Smooth muscle cell (in vitro differentiated cells): ENCODE data around the gene ELAVL1. TPM values are rescaled to one million over a fixed set of nuclear protein-coding genes. Genes with fewer than 3 reads are reported as not detected.

Source experiments
- DNase-seq: peaks from one replicate; lab custom pipeline; 2025; ENCODE audit not compliant: unreplicated experiment; lab: John Stamatoyannopoulos, UW
- H2AFZ ChIP-seq: fragments of 200-600 bp; sonication (generic); 2 replicates; pipeline ENCODE4 v1.6.0; 2016; ENCODE audit warnings: antibody characterized with exemption, low read depth, mild to moderate bottlenecking
- H3F3A ChIP-seq: fragments of 200-600 bp; sonication (generic); 2 replicates; pipeline ENCODE4 v1.6.0; 2017; ENCODE audit warnings: antibody characterized with exemption, low read depth
- H3K27ac ChIP-seq: fragments of 200-600 bp; sonication (generic); 2 replicates; pipeline ENCODE4 v1.5.1; 2016; ENCODE audit warnings: low read depth, mild to moderate bottlenecking
- H3K27me3 ChIP-seq: fragments of 200-600 bp; sonication (generic); 2 replicates; pipeline ENCODE4 v1.6.1; 2016; ENCODE audit warnings: low read depth, mild to moderate bottlenecking
- H3K36me3 ChIP-seq: fragments of 200-600 bp; sonication (generic); 2 replicates; pipeline ENCODE4 v1.5.1; 2016; ENCODE audit warnings: low read depth
- H3K4me1 ChIP-seq: fragments of 200-600 bp; sonication (generic); 2 replicates; pipeline ENCODE4 v1.5.1; 2016; ENCODE audit warnings: low read depth
- H3K4me2 ChIP-seq: fragments of 200-600 bp; sonication (generic); 2 replicates; pipeline ENCODE4 v1.6.0; 2016; ENCODE audit warnings: mild to moderate bottlenecking
- H3K4me3 ChIP-seq: fragments of 200-600 bp; sonication (generic); 2 replicates; pipeline ENCODE4 v1.5.1; 2016; ENCODE audit warnings: mild to moderate bottlenecking
- H3K79me2 ChIP-seq: fragments of 200-600 bp; sonication (generic); 2 replicates; pipeline ENCODE4 v1.6.0; 2016; ENCODE audit warnings: low read depth, mild to moderate bottlenecking
- H3K9ac ChIP-seq: fragments of 200-600 bp; sonication (generic); 2 replicates; pipeline ENCODE4 v1.6.0; 2016; ENCODE audit warnings: low read depth
- H3K9me3 ChIP-seq: fragments of 200-600 bp; sonication (generic); replicated peaks from 2 replicates; pipeline ENCODE4 v1.5.1; 2016; ENCODE audit warnings: low read depth
- H4K20me1 ChIP-seq: fragments of 200-600 bp; sonication (generic); 2 replicates; pipeline ENCODE4 v1.6.0; 2016; ENCODE audit warnings: low read depth
- WGBS: methylation state at CpG from one replicate; pipeline ENCODE4 v1.1.7; 2016; ENCODE audit warnings: low lambda C conversion rate; 5-methylcytosine and 5-hydroxymethylcytosine counted together
- polyA plus RNA-seq: library from polyadenylated mRNA; unstranded; fragments of >200 nt; fragmentation: Nextera tagmentation; extraction: Ambion mirVana; gene quantifications from 2 replicates; pipeline ENCODE4 v1.2.1, GENCODE V29; 2016
- total RNA-seq: library from RNA; depleted of rRNA; stranded (reverse); fragments of >200 nt; gene quantifications from 2 replicates; pipeline ENCODE4 v1.2.3, GENCODE V29; 2014
- TF ChIP-seq, protein P1 (sequence below): fragments of 200-600 bp; sonication (generic); IDR thresholded peaks from 2 replicates; pipeline ENCODE4 v1.5.1; 2017; ENCODE audit warnings: borderline replicate concordance, mild to moderate bottlenecking, antibody characterized with exemption; ENCODE audit not compliant: insufficient read depth, poor library complexity, severe bottlenecking

Gene ELAVL1
- total and polyA plus RNA-seq, 2 experiments from 2014 or later, result 47.9 to 90.7 TPM

DNA sequence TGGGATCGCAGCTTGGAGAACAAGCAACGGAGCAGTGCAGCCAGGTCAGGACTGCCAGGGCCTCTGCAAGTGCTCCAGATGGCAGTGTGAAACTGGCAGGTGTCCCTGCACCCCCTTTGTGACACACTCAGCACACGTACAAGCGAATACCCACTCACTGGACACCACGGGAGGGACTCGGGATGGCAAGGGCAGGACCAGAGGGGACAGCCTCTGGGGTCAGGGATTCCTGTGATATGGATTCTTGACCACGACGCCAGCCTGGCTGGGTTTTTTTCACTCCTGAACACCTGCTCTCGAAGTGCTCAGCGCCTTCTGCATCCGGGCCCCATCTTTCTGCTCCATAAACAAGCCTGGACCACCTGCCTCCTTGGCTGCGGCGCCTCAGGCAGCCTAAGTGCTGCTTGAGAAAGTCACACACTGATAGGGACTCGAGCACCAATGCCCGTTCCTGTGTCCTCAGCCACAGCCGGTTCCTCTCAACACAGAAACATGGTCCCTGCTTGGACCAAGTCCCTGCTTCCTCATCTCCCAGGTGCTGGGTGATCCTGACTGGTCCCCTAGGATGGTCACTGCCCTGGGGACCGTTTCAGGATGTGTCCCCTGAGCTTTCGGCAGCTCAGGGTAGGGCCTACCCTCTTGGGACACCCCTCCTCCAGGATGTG lies 22.0 kb downstream of the ELAVL1 start:
- Histone ChIP-seq H3K4me2 (no peak overlapping the region), H3K27ac (no peak overlapping the region), H3K4me1 (no peaks in the 10 kb centered on the region), H3F3A (peaks cover 14% of the 10 kb centered on the region), H3K9ac (no peak overlapping the region), H3K36me3 (no peaks in the 10 kb centered on the region), H3K79me2 (peaks cover 55% of the 10 kb centered on the region), H3K9me3 (no peaks in the 10 kb centered on the region), H2AFZ (no peak overlapping the region), H3K4me3 (no peak overlapping the region), H3K27me3 (no peaks in the 10 kb centered on the region), H4K20me1 (peaks cover 90% of the 10 kb centered on the region)
- no peak for DNase-seq
- TF ChIP-seq, protein P1, sequence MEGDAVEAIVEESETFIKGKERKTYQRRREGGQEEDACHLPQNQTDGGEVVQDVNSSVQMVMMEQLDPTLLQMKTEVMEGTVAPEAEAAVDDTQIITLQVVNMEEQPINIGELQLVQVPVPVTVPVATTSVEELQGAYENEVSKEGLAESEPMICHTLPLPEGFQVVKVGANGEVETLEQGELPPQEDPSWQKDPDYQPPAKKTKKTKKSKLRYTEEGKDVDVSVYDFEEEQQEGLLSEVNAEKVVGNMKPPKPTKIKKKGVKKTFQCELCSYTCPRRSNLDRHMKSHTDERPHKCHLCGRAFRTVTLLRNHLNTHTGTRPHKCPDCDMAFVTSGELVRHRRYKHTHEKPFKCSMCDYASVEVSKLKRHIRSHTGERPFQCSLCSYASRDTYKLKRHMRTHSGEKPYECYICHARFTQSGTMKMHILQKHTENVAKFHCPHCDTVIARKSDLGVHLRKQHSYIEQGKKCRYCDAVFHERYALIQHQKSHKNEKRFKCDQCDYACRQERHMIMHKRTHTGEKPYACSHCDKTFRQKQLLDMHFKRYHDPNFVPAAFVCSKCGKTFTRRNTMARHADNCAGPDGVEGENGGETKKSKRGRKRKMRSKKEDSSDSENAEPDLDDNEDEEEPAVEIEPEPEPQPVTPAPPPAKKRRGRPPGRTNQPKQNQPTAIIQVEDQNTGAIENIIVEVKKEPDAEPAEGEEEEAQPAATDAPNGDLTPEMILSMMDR, result no peak
- 97% methylated on average over 18 of the region's 18 CpGs for WGBS

DNA sequence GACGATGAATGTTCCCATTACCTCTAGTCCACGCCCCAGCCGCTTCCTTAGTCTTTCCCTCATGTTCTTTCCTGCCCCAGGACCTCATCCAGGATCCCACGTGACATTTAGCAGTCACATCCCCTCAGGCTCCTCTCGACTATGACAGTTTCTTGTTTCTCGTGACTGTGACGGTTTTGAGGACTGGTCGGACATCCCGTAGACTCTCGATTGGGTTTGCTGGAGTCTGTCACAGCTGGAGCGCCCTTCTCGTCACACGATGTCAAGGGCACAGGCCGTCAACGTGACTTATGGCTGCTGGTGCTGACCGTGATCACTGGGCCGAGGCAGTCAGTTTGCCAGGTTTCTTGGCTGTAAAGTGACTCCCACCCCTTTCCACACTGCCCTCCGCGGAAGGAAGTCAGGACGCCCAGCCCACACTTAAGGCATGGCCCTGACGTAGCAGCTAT lies 22.8 kb downstream of the ELAVL1 start:
- Histone ChIP-seq H3K4me3 (no peak overlapping the region), H4K20me1 (peaks cover 90% of the 10 kb centered on the region), H3K27me3 (no peaks in the 10 kb centered on the region), H3F3A (peaks cover 10% of the 10 kb centered on the region), H3K27ac (no peak overlapping the region), H3K4me2 (no peak overlapping the region), H2AFZ (no peak overlapping the region), H3K36me3 (no peaks in the 10 kb centered on the region), H3K9me3 (no peaks in the 10 kb centered on the region), H3K4me1 (no peaks in the 10 kb centered on the region), H3K9ac (no peak overlapping the region), H3K79me2 (peaks cover 49% of the 10 kb centered on the region)
- DNase-seq, result no peak
- TF ChIP-seq, protein P1, result no peak
- WGBS, result 90% methylated on average over 21 of the region's 21 CpGs

DNA sequence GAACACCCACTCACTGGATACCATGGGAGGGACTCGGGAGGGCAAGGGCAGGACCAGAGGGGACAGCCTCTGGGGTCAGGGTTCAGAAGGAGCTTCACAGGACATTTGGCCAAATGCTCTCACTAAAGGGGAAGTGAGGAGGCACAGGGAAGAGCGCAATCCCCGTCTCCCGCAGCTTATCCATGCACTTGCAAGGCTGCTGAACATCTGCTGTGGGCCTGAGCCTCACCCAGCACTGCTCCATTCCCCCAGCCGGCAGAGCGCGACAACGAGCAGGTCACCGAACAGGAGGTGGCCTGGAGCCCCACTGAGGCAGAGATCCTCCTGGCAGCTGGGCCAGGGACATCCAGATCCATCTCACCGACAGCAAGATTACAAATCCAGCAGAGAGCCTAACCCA lies 23.3 kb downstream of the ELAVL1 start:
- DNase-seq, result no peak
- Histone ChIP-seq H3K27me3 (no peaks in the 10 kb centered on the region), H3K9ac (no peak overlapping the region), H3K4me2 (no peak overlapping the region), H2AFZ (no peak overlapping the region), H4K20me1 (peaks cover 90% of the 10 kb centered on the region), H3F3A (peaks cover 4% of the 10 kb centered on the region), H3K27ac (no peak overlapping the region), H3K79me2 (peaks cover 43% of the 10 kb centered on the region), H3K36me3 (no peaks in the 10 kb centered on the region), H3K4me3 (no peak overlapping the region), H3K9me3 (no peaks in the 10 kb centered on the region), H3K4me1 (no peaks in the 10 kb centered on the region)
- TF ChIP-seq, protein P1, result no peak
- 96% methylated on average over 10 of the region's 10 CpGs for WGBS

DNA sequence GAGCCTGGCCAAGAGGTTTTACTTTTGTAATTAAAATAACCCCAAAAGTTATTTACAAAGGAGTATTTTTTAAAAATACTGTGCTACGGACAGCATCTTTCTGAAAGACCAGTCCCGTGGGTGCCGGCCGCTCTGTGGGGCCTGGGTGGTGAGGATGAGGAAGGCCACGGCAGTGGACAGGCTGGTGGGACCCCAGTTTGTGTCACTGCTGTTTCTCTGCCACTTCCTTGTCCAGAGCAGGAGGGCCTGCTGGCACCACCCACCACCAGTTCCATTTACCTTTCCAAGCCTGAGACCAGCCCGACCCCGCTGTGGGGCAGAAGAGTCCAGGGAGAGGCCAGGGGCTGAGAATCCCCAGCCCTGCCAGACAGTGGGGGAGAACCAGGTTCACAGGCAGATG lies 23.8 kb downstream of the ELAVL1 start:
- no peak overlapping the region for H3K4me3 ChIP-seq
- H3K79me2 ChIP-seq, result peaks cover 43% of the 10 kb centered on the region
- no peaks in the 10 kb centered on the region for H3K36me3 ChIP-seq
- no peak overlapping the region for H3K4me2 ChIP-seq
- no peak overlapping the region for H2AFZ ChIP-seq
- DNase-seq, result no peak
- TF ChIP-seq, protein P1, result no peak
- peaks cover 4% of the 10 kb centered on the region for H3F3A ChIP-seq
- no peaks in the 10 kb centered on the region for H3K9me3 ChIP-seq
- H4K20me1 ChIP-seq, result peaks cover 90% of the 10 kb centered on the region
- 98% methylated on average over 7 of the region's 7 CpGs for WGBS
- no peak overlapping the region for H3K27ac ChIP-seq
- no peaks in the 10 kb centered on the region for H3K27me3 ChIP-seq
- no peak overlapping the region for H3K9ac ChIP-seq
- H3K4me1 ChIP-seq, result no peaks in the 10 kb centered on the region
